H7 (cell line): ENCODE measurements around the gene MIB1. TPM values are rescaled to one million over a fixed set of nuclear protein-coding genes. Genes with fewer than 3 reads are reported as not detected.
"Not testable (repeated sequence)": the region's sequence is repeated elsewhere in the genome, so short reads cannot be mapped to it uniquely, and the experiment has no call there.

ENCODE experiments used
- DNase-seq: peaks from one replicate; pipeline ENCODE4 v3.0.0; 2012
- H3K27me3 ChIP-seq: 2 replicates; pipeline ENCODE4 v1.6.0; 2011; ENCODE audit warnings: mild to moderate bottlenecking, low read length; ENCODE audit not compliant: control insufficient read depth, insufficient read depth
- H3K36me3 ChIP-seq: replicated peaks from 2 replicates; pipeline ENCODE4 v1.5.1; 2011; ENCODE audit warnings: low read length; ENCODE audit not compliant: control insufficient read depth, insufficient read depth
- H3K4me3 ChIP-seq: 2 replicates; pipeline ENCODE4 v1.5.1; 2011; ENCODE audit warnings: low read depth, mild to moderate bottlenecking, control low read depth, low read length, moderate library complexity; ENCODE audit not compliant: insufficient read depth
- total RNA-seq: library from RNA; depleted of rRNA; stranded (reverse); fragments of >200 nt; shearing (Covaris generic); gene quantifications from 2 replicates; pipeline ENCODE4 v1.2.3, GENCODE V29; 2014

Gene MIB1
- total RNA-seq, 1 experiment from 2014 or later = 46.1 TPM

GRCh38 chr18:21735452-21736015, 5.1 kb upstream of the MIB1 start:
- no peaks in the 10 kb centered on the region for H3K27me3 ChIP-seq
- no peak overlapping the region for H3K4me3 ChIP-seq
- peak; percentile 49 for DNase-seq
- H3K36me3 ChIP-seq = no peaks in the 10 kb centered on the region

- H3K27me3 ChIP-seq, DNase-seq, H3K4me3 ChIP-seq, H3K36me3 ChIP-seq: not testable (repeated sequence)
These were observed 3.7 kb upstream of the MIB1 start for GRCh38 chr18:21736926-21737325.

GRCh38 chr18:21739604-21740537, 721 bp upstream of the MIB1 start:
- Histone ChIP-seq H3K4me3 (no peak overlapping the region), H3K36me3 (no peaks in the 10 kb centered on the region), H3K27me3 (no peaks in the 10 kb centered on the region)
- DNase-seq = peak; percentile 20

- no peak for DNase-seq
- H3K4me3 ChIP-seq = peak overlapping the region; percentile 73
- no peaks in the 10 kb centered on the region for H3K27me3 ChIP-seq
- H3K36me3 ChIP-seq = no peaks in the 10 kb centered on the region
These were observed 645 bp downstream of the MIB1 start for GRCh38 chr18:21741312-21741561.

GRCh38 chr18:21741562-21742314, 1.1 kb downstream of the MIB1 start:
- Histone ChIP-seq H3K27me3 (no peaks in the 10 kb centered on the region), H3K4me3 (peak overlapping the region; percentile 73), H3K36me3 (no peaks in the 10 kb centered on the region)
- no peak for DNase-seq

GRCh38 chr18:21742315-21742687, 1.7 kb downstream of the MIB1 start:
- H3K4me3 ChIP-seq = peak overlapping the region; percentile 73
- no peaks in the 10 kb centered on the region for H3K27me3 ChIP-seq
- H3K36me3 ChIP-seq = no peaks in the 10 kb centered on the region
- no peak for DNase-seq

DNA sequence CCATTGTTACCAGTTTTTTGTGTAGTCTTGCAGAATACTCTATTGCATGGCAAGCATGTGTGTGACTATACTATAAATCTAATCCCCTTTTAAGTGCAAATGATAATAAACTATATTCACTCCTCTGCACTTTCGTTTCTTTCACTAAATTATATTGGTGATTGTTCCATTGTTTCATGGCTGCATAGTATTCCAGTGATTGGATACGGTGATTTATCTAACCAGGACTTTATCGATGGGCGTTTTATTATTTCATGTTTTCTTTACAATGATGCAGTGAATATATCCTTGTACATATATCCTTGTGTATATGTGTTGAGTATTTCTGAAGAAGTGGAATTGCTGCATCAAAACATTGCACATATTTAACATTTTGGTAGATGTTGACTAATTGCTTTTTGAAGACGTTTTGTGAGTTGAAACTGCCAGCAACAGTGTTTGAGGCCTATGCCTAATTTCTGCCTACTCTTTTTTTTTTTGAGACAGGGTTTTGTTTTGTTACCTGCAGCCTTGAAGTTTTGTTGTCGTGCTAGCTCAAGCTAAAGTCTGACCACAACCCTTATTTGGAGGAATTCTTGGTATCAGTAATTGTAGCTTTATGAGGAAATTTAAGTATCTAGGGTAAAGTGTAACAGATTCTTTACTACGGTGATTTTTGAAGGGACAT, 2.7 kb downstream of the MIB1 start:
- Histone ChIP-seq H3K36me3 (no peaks in the 10 kb centered on the region), H3K4me3 (no peak overlapping the region)

GRCh38 chr18:21745231-21745630, 4.6 kb downstream of the MIB1 start:
- Histone ChIP-seq H3K4me3 (no peak overlapping the region), H3K27me3 (no peaks in the 10 kb centered on the region), H3K36me3 (no peaks in the 10 kb centered on the region)
- no peak for DNase-seq

More for the DNA sequence above, 2.7 kb downstream of the MIB1 start:
- H3K27me3 ChIP-seq = no peaks in the 10 kb centered on the region
- DNase-seq = no peak

GRCh38 chr18:21747268-21747667, 6.7 kb downstream of the MIB1 start:
- H3K4me3 ChIP-seq = no peak overlapping the region
- no peak for DNase-seq
- H3K27me3 ChIP-seq = no peaks in the 10 kb centered on the region
- no peaks in the 10 kb centered on the region for H3K36me3 ChIP-seq

GRCh38 chr18:21747764-21748693, 7.4 kb downstream of the MIB1 start:
- DNase-seq = no peak
- no peaks in the 10 kb centered on the region for H3K36me3 ChIP-seq
- no peaks in the 10 kb centered on the region for H3K27me3 ChIP-seq
- no peak overlapping the region for H3K4me3 ChIP-seq

GRCh38 chr18:21757833-21758232, 17.2 kb downstream of the MIB1 start:
- DNase-seq = no peak
- Histone ChIP-seq H3K36me3 (no peaks in the 10 kb centered on the region), H3K4me3 (no peak overlapping the region), H3K27me3 (no peaks in the 10 kb centered on the region)

DNA sequence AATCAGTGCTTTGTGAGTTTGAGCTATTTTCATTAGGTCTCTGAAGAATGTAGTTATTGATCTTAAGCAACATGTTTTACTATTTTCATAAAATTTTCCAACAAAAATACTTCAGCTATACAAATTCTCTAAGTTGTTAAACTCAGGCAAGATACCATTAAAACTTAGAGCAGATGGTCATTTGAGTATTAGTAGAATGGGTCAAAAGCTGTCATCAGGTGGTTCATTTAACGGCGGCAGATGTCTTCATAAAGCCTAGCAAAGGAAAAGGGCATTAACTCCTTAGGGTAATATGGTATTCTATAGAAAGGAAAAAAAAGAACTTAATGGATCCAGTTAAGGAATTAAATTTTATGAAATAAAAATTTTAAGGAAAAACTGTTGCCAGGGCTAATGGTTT, 19.2 kb downstream of the MIB1 start:
- no peak for DNase-seq
- no peaks in the 10 kb centered on the region for H3K27me3 ChIP-seq
- no peaks in the 10 kb centered on the region for H3K36me3 ChIP-seq
- no peak overlapping the region for H3K4me3 ChIP-seq

DNA sequence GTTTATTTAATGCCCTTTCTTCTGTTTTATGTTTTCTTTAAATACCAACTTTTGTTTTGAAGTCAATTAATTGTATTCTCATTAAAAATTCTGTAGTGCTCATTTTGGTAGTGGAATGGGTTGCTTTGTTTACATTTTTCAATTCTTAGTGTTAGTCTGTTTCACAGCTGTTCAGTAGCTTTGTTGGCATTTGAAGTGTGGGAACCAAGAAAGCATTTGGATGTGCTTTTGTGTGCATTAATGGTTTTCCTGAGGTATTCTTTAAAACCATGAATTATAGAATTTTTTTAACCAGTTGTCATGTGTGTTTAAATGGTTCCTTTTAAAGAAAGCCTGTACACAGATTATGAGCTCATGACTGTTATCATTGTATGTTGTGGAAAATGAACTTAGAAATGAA, 19.7 kb downstream of the MIB1 start:
- Histone ChIP-seq H3K4me3 (no peak overlapping the region), H3K36me3 (no peaks in the 10 kb centered on the region), H3K27me3 (no peaks in the 10 kb centered on the region)
- no peak for DNase-seq
